Frontal cortex (tissue), 4 donors: ENCODE data around the gene GBF1. TPM values are rescaled to one million over a fixed set of nuclear protein-coding genes. Genes with fewer than 3 reads are reported as not detected.
"Not testable (repeated sequence)": the region's sequence is repeated elsewhere in the genome, so short reads cannot be mapped to it uniquely, and the experiment has no call there.

Source experiments
- DNase-seq, 2 donors: peaks; one replicate each; pipeline ENCODE4 v3.0.0; 2012; ENCODE audit warnings: low spot score in 2 of 2
- FAIRE-seq: peaks from 2 replicates; lab custom pipeline; 2012; peaks lifted over from hg19 to GRCh38; lab: Jason Lieb, UNC
- total RNA-seq: library from RNA; depleted of rRNA; stranded (reverse); fragments of >200 nt; gene quantifications from one replicate; pipeline ENCODE4 v1.2.3, GENCODE V29; 2014
- donor health status: control.
- donor health status: control.
- donor health status: control.

GBF1 gene
- total RNA-seq, 1 donor from 2014 or later: 14.7 TPM

GRCh38 chr10:102297101-102297500 is 51.8 kb downstream of the GBF1 start:
- FAIRE-seq (no peak), DNase-seq (no peak)

DNA sequence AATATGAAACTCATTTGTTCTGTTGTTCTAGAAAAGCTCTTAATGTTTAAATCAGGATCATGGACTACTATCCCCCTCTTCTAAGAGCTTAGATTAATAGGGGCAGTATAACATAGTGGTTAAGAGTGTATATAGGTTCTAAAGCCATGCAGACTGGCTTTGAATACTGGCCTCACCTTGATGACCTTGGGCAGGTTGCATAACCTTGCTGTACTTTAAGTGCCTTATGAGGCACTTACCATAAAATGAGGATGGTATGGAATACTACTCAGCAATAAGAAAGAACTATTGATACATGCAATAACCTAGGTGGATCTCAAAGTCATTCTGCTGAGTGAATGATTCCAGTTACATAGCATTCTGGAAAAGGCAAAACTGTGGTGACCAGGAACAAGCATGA is 53.6 kb downstream of the GBF1 start:
- no peak for DNase-seq
- FAIRE-seq: no peak

DNA sequence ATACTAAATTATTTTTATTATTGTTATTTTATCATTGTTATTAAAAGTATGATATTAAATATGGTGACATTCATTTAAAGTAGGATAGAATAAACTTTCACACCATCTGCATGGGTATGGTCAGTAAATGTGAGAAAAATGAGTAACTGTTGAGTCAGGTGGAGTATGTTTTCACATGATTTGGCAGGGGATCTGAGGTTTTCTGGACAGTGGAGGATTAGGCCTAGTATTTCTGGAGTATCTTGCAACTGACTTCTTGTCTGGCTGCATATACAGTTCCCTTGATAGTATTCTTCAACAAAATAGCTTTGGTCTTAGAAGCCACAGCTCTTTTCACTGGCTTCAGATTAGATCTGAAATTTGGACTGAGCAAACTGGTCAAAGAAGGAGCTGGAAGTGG is 54.5 kb downstream of the GBF1 start:
- FAIRE-seq (no peak), DNase-seq (no peak)

DNA sequence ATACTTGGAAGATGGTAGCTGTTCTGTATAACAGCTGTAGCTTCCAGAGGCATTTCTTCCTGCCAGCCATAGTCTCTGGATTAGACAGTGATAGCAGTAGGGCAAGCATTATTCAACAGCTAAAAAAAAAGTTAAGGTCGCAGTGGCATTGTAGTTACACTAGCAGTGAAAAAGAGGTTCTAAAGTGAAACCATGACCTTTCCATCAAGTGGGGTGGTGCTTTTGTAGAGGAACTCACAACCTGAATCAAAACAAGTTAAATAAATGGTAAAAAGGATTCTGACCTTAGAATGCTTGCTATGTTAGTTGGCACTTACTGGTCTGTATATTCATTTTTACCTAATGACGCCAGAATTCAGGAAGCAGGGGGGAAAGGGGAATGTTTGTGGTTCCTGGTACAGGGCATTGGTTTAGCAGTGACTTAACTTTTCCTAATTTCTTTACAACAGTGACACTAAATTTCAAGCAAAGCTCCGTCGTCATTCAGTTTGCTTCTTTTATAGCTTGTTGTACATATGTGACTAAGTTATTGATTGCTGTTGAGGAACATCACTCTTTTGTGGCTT is 55.0 kb downstream of the GBF1 start:
- no peak for FAIRE-seq
- no peak for DNase-seq

DNA sequence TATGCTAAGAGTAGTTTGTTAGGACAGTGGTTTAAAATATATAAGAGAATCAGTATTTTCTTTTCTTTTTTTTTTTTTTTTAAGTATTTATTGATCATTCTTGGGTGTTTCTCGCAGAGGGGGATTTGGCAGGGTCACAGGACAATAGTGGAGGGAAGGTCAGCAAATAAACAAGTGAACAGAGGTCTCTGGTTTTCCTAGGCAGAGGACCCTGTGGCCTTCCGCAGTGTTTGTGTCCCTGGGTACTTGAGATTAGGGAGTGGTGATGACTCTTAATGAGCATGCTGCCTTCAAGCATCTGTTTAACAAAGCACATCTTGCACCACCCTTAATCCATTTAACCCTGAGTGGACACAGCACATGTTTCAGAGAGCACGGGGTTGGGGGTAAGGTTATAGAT is 55.6 kb downstream of the GBF1 start:
- FAIRE-seq: not testable (repeated sequence)

DNA sequence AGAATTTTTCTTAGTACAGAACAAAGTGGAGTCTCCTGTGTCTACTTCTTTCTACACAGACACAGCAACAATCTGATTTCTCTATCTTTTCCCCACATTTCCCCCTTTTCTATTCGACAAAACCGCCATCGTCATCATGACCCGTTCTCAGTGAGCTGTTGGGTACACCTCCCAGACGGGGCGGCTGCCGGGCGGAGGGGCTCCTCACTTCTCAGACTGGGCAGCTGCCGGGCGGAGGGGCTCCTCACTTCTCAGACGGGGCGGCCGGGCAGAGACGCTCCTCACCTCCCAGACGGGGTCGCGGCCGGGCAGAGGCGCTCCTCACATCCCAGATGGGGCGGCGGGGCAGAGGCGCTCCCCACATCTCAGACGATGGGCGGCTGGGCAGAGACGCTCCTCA is 56.0 kb downstream of the GBF1 start:
- DNase-seq, FAIRE-seq: not testable (repeated sequence)

More for the DNA sequence above, 55.6 kb downstream of the GBF1 start:
- not testable (repeated sequence) for DNase-seq

DNA sequence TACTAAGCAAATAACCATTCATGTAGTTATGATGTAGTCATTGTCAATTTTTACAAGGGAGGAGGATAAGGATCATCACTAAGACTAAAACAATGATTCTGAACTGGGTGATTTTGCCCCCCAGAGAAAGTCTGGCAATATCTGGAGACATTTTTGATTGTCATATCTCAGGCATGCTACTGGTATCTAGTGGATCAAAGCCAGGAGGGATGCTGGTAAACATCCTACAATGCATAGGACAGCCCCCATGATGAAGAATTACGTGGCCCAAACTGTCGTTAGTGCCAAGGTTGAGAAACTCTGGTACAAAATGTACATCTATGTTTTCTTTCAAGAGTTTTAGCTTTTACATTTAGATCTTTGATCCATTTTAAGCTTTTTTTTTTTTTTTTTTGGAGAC is 57.3 kb downstream of the GBF1 start:
- FAIRE-seq: no peak
- no peak for DNase-seq

DNA sequence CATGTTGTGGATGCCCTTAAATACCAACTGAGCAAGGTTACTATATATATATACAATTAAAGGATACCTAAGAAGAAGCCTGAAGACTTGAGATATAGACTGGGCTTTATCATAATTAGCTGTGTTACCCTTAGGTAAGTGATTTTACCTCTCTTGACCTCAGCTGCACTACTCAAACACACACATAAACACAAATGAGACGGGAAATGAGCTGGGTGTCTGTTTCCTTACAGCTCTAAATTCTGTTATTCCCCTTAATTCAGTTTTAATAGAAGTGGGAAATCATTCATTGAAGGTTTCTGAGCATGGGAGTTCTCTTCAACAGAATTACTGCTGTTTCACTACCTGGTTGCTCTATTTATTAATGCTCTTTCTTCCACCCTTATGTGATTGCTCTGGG is 60.7 kb downstream of the GBF1 start:
- FAIRE-seq: no peak
- no peak for DNase-seq

DNA sequence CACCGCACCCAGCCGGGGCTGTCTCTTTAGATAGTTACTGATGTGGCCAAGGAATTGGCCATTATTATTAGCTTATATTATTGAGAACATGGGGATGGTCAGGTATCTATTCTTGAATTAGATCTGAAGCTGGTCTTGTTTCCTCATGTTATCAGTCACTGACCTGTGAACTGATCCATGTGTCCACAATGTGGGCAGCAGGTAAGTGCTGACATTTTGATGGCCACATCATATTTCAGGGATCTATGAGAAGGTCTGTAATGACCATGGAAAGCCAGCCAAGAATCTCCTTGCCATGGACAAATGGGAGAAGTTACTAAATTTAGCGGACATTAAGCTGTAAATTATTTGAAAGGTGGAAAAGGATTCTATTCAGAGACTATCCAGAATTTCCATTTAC is 61.4 kb downstream of the GBF1 start:
- FAIRE-seq (no peak), DNase-seq (no peak)

- not testable (repeated sequence) for DNase-seq, FAIRE-seq
These were observed 63.0 kb downstream of the GBF1 start for GRCh38 chr10:102308318-102308717.

DNA sequence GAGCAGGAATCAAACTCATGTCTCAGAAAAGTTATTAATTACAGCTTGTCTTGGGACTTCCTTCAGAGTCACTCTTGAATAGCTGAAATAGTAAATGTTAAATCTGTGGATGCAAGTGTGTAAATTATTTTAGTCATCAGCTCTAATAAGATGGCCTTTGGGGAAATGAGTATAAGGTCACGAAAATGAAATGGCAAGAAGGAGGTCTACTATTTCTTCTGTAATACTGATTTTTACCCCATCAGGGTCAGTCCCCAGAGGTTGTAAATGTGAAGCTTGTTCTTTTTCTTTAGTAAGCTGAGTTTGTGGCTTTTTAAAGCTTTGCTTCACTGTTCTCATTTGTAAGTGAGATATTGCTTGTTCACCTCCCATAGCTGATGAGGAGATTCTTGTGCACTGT is 63.9 kb downstream of the GBF1 start:
- DNase-seq (no peak), FAIRE-seq (no peak)

DNA sequence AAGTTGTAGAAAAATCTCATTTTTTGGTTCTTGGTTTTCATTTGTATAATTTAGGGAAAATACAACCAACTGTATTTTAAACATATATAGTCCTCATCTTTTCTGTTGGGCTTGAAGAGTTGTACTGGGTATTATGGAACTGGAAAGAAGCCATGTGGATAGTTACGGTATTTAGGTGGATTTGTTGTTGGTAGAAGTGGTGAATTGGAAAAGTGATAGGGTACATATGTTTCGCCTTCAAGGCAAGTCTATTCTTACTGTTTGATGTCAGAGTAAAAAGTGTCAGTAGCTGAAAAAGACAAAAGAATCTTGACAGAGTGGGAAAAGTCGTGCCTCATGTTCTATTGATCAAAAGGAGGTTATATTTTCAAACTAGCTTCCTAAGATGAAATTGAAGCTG is 64.6 kb downstream of the GBF1 start:
- DNase-seq (no peak), FAIRE-seq (no peak)

- FAIRE-seq (no peak), DNase-seq (no peak)
These were observed 65.2 kb downstream of the GBF1 start for GRCh38 chr10:102310361-102311024.

DNA sequence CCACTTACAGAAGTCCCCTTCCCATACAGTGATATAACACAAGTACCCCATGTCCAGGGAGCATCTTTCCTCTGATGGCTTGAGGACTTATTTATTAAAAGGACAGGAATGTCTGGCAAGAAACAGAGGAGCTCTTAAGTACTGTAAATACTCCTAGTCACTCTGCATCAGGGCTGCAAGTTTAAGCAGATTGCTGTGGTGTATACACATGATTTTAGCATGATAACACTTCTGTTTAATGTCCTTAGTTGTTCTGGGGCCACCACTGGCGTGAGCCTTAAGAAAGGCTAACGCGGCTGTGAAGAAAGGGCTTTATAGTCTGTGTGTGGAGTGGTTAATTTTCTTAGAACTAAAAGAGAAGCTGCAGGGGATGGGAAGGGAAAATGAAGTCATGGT is 65.7 kb downstream of the GBF1 start:
- no peak for FAIRE-seq
- DNase-seq: no peak

DNA sequence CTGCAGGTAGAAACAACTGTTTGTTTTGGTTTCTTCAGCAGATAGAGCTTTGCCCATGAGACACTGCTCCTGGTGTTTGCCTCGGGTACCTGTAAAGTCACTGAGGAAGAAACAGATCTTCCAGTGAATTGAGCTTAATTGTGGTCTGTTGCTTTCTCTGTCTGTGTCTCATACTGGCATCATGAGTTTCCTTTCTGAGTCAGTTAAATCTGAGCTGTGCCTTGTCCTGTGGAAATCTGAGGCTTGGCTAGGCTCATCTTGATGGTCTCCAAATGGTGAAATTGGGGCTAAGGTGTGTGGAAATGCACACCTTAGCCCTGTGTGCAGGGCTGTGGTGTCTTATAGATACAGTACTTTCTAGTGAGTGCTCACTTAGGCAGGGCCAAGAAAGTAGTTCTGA is 67.4 kb downstream of the GBF1 start:
- FAIRE-seq (no peak), DNase-seq (no peak)

DNA sequence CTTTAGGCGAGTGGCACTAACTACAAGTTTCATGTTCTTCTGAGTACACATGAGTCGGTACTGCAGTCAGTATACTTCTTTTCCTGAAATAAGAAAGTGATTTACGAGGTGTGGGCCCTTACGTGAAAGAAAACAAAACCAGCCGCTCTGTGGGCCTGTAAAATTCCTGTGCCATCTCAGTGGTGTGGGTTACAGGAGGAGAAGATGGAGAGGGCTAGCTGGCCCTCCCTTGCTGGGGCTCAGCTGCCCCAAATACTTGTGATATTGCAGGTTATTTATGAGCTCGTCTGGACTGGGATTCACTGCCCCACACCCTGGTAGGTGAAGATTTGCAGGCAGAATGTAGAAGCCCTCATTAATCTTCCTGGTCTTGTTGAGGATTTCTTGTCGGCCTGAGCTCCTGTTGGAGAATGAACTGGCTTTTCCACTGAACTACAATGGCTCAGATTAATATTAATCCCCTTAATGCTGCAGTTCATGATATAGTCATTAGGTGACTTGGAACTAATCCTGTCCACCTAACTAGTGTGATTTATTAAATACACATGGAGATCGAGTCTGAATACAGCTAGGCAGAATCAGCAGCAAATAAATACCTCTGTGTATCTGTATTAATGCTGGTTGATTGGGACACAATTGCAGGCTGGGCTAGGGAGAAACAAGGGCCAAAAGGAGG is 68.0 kb downstream of the GBF1 start:
- DNase-seq (no peak), FAIRE-seq (no peak)

GRCh38 chr10:102314801-102315200 is 69.5 kb downstream of the GBF1 start:
- no peak for DNase-seq
- no peak for FAIRE-seq

- no peak for DNase-seq
- no peak for FAIRE-seq
These were observed 71.1 kb downstream of the GBF1 start for GRCh38 chr10:102316421-102316820.

- FAIRE-seq (no peak), DNase-seq (no peak)
These were observed 77.6 kb downstream of the GBF1 start for GRCh38 chr10:102322914-102323313.

GRCh38 chr10:102324061-102324460 is 78.7 kb downstream of the GBF1 start:
- DNase-seq: no peak

DNA sequence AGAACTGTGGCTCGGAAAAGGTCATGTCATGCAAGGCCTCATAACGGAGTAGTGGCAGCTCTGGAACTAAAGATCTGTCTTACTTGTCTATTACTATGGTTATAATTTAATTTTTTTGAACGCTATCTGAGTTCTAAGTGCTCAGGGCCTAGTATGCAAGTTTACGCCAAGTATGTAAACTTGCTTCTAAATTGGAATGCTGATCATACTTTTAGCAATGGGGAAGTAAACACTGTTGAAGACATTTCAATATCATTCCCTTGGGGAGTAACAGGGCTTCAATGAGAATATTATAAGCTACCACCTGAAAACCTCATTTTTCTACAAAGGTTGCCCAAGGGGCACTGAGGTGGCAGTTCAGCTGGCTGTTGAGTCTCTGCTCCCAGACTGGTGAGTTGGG is 80.7 kb downstream of the GBF1 start:
- FAIRE-seq (no peak), DNase-seq (no peak)

More at GRCh38 chr10:102324061-102324460, 78.7 kb downstream of the GBF1 start:
- no peak for FAIRE-seq
